ENCODE measurements around the gene CDH10. TPM values are rescaled to one million over a fixed set of nuclear protein-coding genes. Genes with fewer than 3 reads are reported as not detected.

CDH10 gene
- polyA plus RNA-seq = under 1 TPM in 1 of 3 donors, not detected in 2; 0.16 TPM

DNA sequence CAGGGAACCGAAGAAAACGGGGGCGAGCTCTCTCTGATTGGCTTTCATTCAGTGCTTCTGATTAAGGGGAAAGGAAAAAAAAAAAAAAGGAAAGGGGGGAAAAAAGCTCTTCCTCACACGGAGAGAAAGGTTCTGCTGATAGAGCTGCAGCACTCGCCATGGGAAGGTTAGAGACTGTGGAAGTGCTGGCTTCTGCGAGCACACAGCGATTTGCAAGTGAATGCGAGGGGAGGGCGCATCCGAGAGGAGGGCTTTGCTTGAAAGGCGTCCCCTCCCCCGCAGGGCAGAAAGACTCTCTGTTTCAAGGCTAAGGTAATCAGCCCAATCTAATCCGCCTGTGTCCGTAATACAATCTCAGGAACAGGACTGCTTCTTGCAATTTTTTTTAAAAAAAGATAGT lies at the start of gene CDH10:
TSS of gene CDH10 (minus strand) at position 218 of the 400 bp plus-strand sequence. CDS start 51,488 bp downstream, outside the sequence.
- no peak within 1 kb of the TSS for H3K27ac ChIP-seq (ENCODE audit: low read depth, low read length)
- 1 to 2% (median 1%) methylated on average over 14 of the region's 14 CpGs for WGBS, 3 donors

- H3K27ac ChIP-seq (ENCODE audit: low read depth, low read length) = no peak overlapping the region
These were observed 48.8 kb upstream of the CDH10 start for GRCh38 chr5:24693609-24694008.

- WGBS, 3 donors = 64 to 85% (median 78%) methylated on average over 4 of the region's 4 CpGs
- no peak overlapping the region for H3K27ac ChIP-seq (ENCODE audit: low read depth, low read length)
These were observed 46.3 kb upstream of the CDH10 start for GRCh38 chr5:24691074-24691473.

DNA sequence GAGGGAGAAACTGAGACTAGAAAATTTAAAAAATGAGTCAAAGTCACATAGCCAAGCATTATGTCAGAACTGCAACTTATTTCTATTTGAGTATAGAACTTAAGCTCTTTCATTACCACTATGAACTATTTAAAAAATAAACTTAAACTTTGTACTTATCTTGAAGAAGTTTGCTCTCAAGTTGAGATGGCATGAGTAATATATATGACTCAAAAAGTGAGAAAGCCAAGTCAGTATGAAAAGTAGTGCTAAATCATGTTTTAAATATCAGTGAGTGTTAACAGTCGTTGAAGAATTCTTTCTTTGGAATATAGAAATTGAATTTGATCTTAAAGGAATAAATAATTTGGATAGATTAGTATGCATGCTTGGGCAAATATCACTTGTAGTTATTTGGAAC lies 36.3 kb upstream of the CDH10 start:
- 57 to 74% (median 66%) methylated on average over 1 of the region's 1 CpG for WGBS, 3 donors
- H3K27ac ChIP-seq (ENCODE audit: low read depth, low read length) = no peak overlapping the region

DNA sequence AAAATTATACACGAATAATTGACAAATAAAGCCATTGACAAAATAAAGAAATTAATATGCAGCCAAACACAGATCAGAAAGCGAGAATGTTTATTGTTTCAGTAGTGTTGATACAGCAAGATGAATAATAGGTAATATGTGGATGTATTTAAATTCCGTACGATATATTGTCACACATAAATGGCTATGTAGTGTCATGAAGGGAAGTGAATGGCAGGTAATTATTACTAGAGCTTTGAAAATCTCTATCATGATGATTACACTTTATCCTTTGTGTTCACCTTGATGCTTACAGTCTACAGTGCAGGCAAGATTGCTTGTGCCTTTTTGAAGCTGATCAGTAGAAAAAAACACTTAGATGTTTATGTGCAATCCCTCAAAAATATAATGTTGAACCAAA lies 23.3 kb upstream of the CDH10 start:
- WGBS, 3 donors = 85 to 88% (median 86%) methylated on average over 4 of the region's 4 CpGs
- H3K27ac ChIP-seq (ENCODE audit: low read depth, low read length) = no peak overlapping the region

DNA sequence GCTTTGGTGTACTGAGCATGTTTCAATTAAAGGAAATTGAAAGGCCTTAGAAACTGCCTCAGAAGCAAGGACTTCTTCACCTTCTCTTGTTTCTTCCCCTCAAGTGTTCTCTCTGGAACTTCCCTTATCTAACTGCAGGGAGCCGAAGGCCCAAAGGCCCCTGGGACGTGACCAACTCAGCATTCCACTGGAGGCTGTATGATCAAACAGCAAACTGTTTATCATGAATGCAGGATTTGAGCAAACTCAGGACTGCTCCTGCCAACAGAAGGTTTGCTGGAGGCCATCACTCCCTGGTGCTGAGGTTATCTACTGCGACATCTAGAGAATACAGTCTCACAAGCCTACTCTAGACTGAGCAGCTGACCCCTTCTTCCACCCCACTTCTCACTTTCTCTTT lies 4.8 kb upstream of the CDH10 start:
- H3K27ac ChIP-seq (ENCODE audit: low read depth, low read length) = no peak overlapping the region
- 47 to 76% (median 74%) methylated on average over 3 of the region's 3 CpGs for WGBS, 3 donors

DNA sequence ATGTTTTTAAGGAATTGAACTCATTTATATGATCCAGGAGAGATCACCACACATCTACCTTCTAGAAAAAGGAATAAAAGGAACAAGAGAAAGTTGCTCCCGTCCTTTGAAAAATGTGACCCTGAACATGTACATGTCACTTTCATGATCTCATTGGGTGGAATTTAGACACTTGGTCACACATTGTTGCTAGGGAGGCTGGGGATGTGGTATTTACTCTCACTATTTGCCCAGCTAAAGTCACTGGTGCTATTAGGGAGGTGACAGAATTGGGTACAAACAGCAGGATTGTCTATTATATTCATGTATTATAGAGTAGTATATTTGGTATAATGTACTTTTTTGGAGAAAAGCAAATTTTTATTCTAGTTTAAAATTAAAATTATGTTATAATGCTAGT lies 2.1 kb upstream of the CDH10 start:
- no peak overlapping the region for H3K27ac ChIP-seq (ENCODE audit: low read depth, low read length)
- WGBS, 3 donors = 72 to 85% (median 77%) methylated on average over 1 of the region's 1 CpG

- WGBS, 3 donors = 27 to 65% (median 58%) methylated on average over 5 of the region's 5 CpGs
These were observed 705 bp upstream of the CDH10 start for GRCh38 chr5:24645483-24645882.

DNA sequence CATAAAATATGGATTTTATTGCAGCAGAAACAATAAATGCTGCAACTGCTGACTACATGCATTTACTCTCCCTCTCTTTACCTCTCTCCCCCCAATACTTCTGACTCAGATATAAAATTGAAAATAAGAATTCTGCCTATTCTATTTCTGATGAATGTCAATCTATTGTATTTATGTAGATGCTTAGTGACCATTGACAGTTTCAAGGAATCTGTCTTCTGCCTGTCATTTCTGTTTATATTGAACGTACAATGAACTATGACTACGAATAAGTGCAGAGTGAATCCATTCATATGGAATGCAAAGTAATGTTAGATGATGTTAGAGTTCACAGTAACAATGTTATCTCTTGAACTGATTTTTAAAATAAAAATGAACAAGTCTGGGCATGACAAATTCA lies 898 bp downstream of the CDH10 start:
- H3K27ac ChIP-seq (ENCODE audit: low read depth, low read length) = no peak overlapping the region
- WGBS, 3 donors = 39 to 72% (median 70%) methylated on average over 2 of the region's 2 CpGs

More at GRCh38 chr5:24645483-24645882, 705 bp upstream of the CDH10 start:
- no peak overlapping the region for H3K27ac ChIP-seq (ENCODE audit: low read depth, low read length)

GRCh38 chr5:24643156-24643555 lies 1.6 kb downstream of the CDH10 start:
- no peak overlapping the region for H3K27ac ChIP-seq (ENCODE audit: low read depth, low read length)
- WGBS, 3 donors = 31 to 50% (median 49%) methylated on average over 5 of the region's 5 CpGs

GRCh38 chr5:24642022-24642421 lies 2.8 kb downstream of the CDH10 start:
- H3K27ac ChIP-seq (ENCODE audit: low read depth, low read length) = no peak overlapping the region
- WGBS, 3 donors = 0 to 3% (median 3%) methylated on average over 1 of the region's 1 CpG

DNA sequence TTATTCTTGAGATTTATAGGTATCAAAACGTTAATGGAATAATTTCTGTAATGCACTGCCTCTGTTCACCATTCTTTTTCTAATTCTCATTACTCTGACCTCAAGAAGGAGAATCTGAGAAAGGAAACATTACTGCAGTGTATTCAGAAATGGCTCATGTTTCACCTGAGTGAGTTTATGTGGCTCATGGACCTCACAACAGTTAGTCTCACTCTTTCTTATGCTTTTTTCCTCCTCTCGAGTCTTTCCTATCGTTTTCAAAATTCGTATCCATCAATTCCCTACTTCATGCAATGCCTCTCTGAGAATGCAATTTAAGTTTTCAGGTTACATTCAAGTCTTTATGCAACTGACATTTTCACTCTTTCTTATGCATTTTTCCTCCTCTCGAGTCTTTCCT lies 9.6 kb downstream of the CDH10 start:
- H3K27ac ChIP-seq (ENCODE audit: low read depth, low read length) = no peak overlapping the region
- WGBS, 3 donors = 46 to 66% (median 65%) methylated on average over 5 of the region's 5 CpGs

- WGBS, 3 donors = 0 to 1% (median 1%) methylated on average over 4 of the region's 4 CpGs
- H3K27ac ChIP-seq (ENCODE audit: low read depth, low read length) = no peak overlapping the region
These were observed 11.0 kb downstream of the CDH10 start for GRCh38 chr5:24633715-24634325.

- H3K27ac ChIP-seq (ENCODE audit: low read depth, low read length) = no peak overlapping the region
These were observed 12.4 kb downstream of the CDH10 start for GRCh38 chr5:24632353-24632752.

GRCh38 chr5:24630918-24631317 lies 13.9 kb downstream of the CDH10 start:
- no peak overlapping the region for H3K27ac ChIP-seq (ENCODE audit: low read depth, low read length)

DNA sequence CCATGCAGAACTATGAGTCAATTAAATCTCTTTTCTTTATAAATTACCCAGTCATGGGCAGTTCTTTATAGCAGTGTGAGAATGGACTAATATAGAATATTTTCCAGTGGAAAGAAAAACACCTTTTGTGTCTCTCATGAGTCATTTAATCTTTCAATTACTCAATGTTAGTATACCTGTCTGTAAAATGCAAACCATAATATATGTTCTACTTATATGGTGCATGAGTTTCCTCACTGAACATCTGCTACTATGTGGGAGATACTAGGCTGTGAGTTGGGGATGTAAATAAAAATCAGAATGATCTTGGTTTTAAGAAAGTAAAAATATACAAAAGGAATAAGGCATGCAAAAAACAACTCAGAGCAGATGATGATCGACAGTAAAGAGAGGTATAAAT lies 15.0 kb downstream of the CDH10 start:
- 79 to 84% (median 83%) methylated on average over 1 of the region's 1 CpG for WGBS, 3 donors
- H3K27ac ChIP-seq (ENCODE audit: low read depth, low read length) = no peak overlapping the region

DNA sequence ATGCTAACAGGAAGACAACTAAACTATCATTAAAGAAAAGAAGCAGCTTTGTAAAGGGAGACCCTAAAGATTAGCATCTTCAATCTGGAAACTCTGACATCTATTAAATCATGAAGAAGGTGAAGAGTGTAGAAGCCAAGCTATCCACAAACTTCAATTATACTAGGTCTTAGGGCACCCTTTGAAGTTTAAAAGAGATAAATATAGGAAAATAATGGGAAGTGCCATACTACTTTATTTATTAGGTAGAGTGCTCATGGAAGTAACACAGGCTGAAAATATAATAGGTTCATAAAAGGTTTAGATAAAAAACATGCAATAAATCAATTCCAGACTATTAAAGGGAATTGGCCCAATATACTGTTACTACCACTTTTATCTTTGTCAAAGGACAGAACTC lies 19.9 kb downstream of the CDH10 start:
- no peak overlapping the region for H3K27ac ChIP-seq (ENCODE audit: low read depth, low read length)

DNA sequence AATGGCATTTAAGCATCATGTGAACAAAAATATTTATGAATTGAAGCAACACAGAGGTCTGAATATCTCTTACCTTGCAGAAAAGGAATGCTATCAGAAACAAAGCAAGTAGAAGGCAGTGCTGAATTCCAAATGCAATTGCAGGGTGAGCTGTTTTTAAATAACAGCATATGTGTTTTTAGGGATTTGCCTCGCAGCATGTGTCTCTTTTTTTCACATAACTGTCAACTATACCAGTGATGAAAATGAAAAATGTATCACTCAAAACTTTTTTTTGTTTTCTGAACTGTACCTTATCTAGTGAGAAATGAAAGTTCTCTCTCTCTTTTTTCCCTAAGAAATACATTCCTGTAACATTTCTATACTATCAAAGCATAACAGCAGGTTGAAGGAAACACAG lies 21.2 kb downstream of the CDH10 start:
- H3K27ac ChIP-seq (ENCODE audit: low read depth, low read length) = no peak overlapping the region
- WGBS, 3 donors = 49 to 69% (median 58%) methylated on average over 1 of the region's 1 CpG

- WGBS, 3 donors = 38 to 57% (median 52%) methylated on average over 5 of the region's 5 CpGs
- no peak overlapping the region for H3K27ac ChIP-seq (ENCODE audit: low read depth, low read length)
These were observed 21.7 kb downstream of the CDH10 start for GRCh38 chr5:24623031-24623430.

DNA sequence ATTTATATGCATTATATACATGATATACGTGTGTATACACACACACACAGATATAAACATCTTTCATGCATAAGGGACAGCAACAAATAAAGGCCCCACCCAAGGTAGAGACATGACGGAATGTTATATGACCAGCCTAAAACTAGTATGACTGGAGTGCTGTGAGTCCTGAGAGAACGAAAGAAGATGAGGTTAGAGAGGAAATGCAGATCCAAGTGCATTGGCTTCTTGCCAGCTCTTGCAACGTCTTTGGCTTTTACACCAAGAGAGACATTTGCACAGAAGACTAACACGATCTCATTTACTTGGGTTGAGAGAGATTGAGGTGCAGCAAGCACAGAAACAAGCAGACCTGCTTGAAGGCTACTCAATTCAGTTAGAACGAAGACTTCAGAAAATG lies 23.0 kb downstream of the CDH10 start:
- WGBS, 3 donors = 19 to 41% (median 22%) methylated on average over 6 of the region's 6 CpGs

GRCh38 chr5:24616566-24616965 lies 28.2 kb downstream of the CDH10 start:
- no peak overlapping the region for H3K27ac ChIP-seq (ENCODE audit: low read depth, low read length)
- 28 to 78% (median 70%) methylated on average over 1 of the region's 1 CpG for WGBS, 3 donors

More for the DNA sequence above, 23.0 kb downstream of the CDH10 start:
- no peak overlapping the region for H3K27ac ChIP-seq (ENCODE audit: low read depth, low read length)
